SJCRH30 (cell line): Measurements from ENCODE around the gene GLIS2. TPM values are rescaled to one million over a fixed set of nuclear protein-coding genes. Genes with fewer than 3 reads are reported as not detected.

Experiments used
- DNase-seq, 2 experiments: peaks; one replicate each; pipeline ENCODE4 v3.0.0-alpha.2; 2015 to 2020
- H3K27ac ChIP-seq: fragments of 250-450 bp; sonication (Bioruptor Pico); 2 replicates; pipeline ENCODE4 v1.5.1; 2020; ENCODE audit warnings: mild to moderate bottlenecking, moderate library complexity
- H3K27me3 ChIP-seq: fragments of 250-450 bp; sonication (Bioruptor Pico); 2 replicates; pipeline ENCODE4 v1.5.1; 2020; ENCODE audit warnings: mild to moderate bottlenecking, moderate library complexity
- H3K36me3 ChIP-seq: fragments of 250-450 bp; sonication (Bioruptor Pico); 2 replicates; pipeline ENCODE4 v1.5.1; 2020; ENCODE audit warnings: mild to moderate bottlenecking, moderate library complexity
- H3K4me1 ChIP-seq: fragments of 250-450 bp; sonication (Bioruptor Pico); 2 replicates; pipeline ENCODE4 v1.5.1; 2020; ENCODE audit warnings: mild to moderate bottlenecking, moderate library complexity
- H3K4me3 ChIP-seq: fragments of 250-450 bp; sonication (Bioruptor Pico); 2 replicates; pipeline ENCODE4 v1.5.1; 2020; ENCODE audit warnings: mild to moderate bottlenecking, moderate library complexity
- H3K9me3 ChIP-seq: fragments of 250-450 bp; sonication (Bioruptor Pico); replicated peaks from 2 replicates; pipeline ENCODE4 v1.5.1; 2020; ENCODE audit warnings: mild to moderate bottlenecking, moderate library complexity
- total RNA-seq: library from RNA; depleted of rRNA; stranded (reverse); fragments of >200 nt; shearing (Covaris generic); gene quantifications from 2 replicates; pipeline ENCODE4 v1.2.3, GENCODE V29; 2014

GLIS2 gene
- total RNA-seq, 1 experiment from 2014 or later, result 1.6 TPM

GRCh38 chr16:4321286-4322120 lies 5.6 kb downstream of the GLIS2 start:
- H3K36me3 ChIP-seq, result no peaks in the 10 kb centered on the region
- H3K27me3 ChIP-seq, result no peaks in the 10 kb centered on the region
- H3K9me3 ChIP-seq, result no peaks in the 10 kb centered on the region
- peaks cover 8% of the 10 kb centered on the region for H3K4me1 ChIP-seq
- H3K4me3 ChIP-seq, result no peak overlapping the region
- no peak overlapping the region for H3K27ac ChIP-seq
- DNase-seq, result no peak

- Histone ChIP-seq H3K27me3 (no peaks in the 10 kb centered on the region), H3K4me1 (peaks cover 8% of the 10 kb centered on the region), H3K27ac (no peak overlapping the region), H3K4me3 (no peak overlapping the region), H3K9me3 (no peaks in the 10 kb centered on the region), H3K36me3 (no peaks in the 10 kb centered on the region)
- DNase-seq, result no peak
Observed at GRCh38 chr16:4322121-4323052, 6.5 kb downstream of the GLIS2 start.

GRCh38 chr16:4323071-4323844 lies 7.4 kb downstream of the GLIS2 start:
- Histone ChIP-seq H3K4me1 (peaks cover 4% of the 10 kb centered on the region), H3K27me3 (no peaks in the 10 kb centered on the region), H3K4me3 (no peak overlapping the region), H3K27ac (no peak overlapping the region), H3K36me3 (no peaks in the 10 kb centered on the region), H3K9me3 (no peaks in the 10 kb centered on the region)
- no peak for DNase-seq

DNA sequence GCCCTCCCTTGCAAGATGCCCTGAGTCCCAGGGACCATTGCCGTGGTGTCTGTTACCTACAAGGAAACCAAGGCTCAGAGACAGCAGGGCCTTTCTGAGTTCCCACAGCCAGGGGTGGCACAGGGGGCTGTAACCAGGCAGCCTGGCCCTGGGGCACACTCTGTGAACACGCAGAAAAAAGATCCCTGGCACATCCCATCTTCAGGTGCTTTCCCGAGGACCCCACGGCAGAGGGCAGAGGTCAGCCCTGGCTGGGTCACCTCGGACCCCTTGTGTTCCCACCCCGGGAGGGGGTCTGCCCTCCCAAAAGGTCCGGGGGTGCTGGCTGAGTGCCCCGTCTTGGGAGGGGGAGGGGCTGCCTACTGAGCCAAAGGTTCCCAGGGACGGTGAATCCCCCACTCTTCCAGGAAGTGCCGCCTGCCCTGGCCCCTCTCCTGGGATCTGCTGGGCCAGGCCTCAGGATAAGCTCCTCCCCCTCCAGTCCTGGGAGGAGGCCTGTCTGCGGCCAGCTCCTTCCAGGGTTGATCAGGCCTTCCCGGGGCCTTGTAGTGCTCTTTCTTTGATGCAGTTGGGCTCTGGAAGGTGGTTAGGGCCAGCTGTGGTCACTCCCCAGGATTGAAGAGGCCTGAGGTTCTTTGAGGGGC lies 8.1 kb downstream of the GLIS2 start:
- Histone ChIP-seq H3K36me3 (no peaks in the 10 kb centered on the region), H3K4me3 (no peak overlapping the region), H3K9me3 (no peaks in the 10 kb centered on the region), H3K27me3 (no peaks in the 10 kb centered on the region), H3K4me1 (peaks cover 11% of the 10 kb centered on the region), H3K27ac (no peak overlapping the region)
- DNase-seq, result peak in 1 of 2 experiments; percentile 34

GRCh38 chr16:4324492-4325252 lies 8.8 kb downstream of the GLIS2 start:
- H3K4me1 ChIP-seq, result peaks cover 17% of the 10 kb centered on the region
- H3K9me3 ChIP-seq, result no peaks in the 10 kb centered on the region
- H3K36me3 ChIP-seq, result no peaks in the 10 kb centered on the region
- H3K4me3 ChIP-seq, result no peak overlapping the region
- no peaks in the 10 kb centered on the region for H3K27me3 ChIP-seq
- no peak overlapping the region for H3K27ac ChIP-seq
- DNase-seq, result no peak

- H3K9me3 ChIP-seq, result no peaks in the 10 kb centered on the region
- no peak overlapping the region for H3K4me3 ChIP-seq
- H3K4me1 ChIP-seq, result peaks cover 17% of the 10 kb centered on the region
- H3K27ac ChIP-seq, result no peak overlapping the region
- H3K36me3 ChIP-seq, result no peaks in the 10 kb centered on the region
- H3K27me3 ChIP-seq, result no peaks in the 10 kb centered on the region
- DNase-seq, result no peak
Observed at GRCh38 chr16:4325253-4325758, 9.4 kb downstream of the GLIS2 start.

DNA sequence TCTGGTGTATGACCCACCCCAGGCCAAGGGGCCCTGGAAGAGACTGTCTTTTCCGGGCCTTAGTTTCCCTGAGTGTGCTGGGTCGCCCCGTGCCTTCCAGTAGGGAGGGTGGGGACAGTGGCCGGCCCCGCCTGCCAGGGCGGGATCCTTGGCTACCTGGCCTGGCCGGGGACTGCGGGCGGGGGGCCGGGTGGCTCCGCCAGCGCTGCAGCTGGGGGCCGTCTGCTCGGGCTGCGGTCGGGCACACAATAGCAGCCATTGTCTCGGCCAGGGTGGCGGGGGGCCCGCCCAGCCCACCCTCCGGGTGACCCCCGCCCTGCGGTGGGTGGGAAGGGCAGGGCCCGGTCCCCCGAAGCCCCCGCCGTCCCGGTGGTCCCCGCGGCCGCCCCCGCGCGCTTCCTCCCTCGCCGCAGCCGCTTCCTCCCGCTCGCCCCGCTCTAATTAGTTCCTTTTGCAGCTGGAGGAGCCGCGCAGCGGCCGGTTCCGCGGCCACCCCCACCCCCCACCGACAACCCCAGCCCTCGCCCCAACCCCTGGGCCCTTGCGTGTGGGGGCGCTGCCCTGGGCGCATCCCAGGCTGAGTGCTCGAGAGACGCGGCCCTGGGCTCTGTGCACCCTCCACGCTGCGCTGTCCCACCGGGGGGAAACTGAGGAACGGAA lies 11.6 kb downstream of the GLIS2 start:
- DNase-seq, result no peak
- peaks cover 17% of the 10 kb centered on the region for H3K4me1 ChIP-seq
- no peaks in the 10 kb centered on the region for H3K9me3 ChIP-seq
- no peaks in the 10 kb centered on the region for H3K36me3 ChIP-seq
- H3K27ac ChIP-seq, result no peak overlapping the region
- no peak overlapping the region for H3K4me3 ChIP-seq
- no peaks in the 10 kb centered on the region for H3K27me3 ChIP-seq

DNA sequence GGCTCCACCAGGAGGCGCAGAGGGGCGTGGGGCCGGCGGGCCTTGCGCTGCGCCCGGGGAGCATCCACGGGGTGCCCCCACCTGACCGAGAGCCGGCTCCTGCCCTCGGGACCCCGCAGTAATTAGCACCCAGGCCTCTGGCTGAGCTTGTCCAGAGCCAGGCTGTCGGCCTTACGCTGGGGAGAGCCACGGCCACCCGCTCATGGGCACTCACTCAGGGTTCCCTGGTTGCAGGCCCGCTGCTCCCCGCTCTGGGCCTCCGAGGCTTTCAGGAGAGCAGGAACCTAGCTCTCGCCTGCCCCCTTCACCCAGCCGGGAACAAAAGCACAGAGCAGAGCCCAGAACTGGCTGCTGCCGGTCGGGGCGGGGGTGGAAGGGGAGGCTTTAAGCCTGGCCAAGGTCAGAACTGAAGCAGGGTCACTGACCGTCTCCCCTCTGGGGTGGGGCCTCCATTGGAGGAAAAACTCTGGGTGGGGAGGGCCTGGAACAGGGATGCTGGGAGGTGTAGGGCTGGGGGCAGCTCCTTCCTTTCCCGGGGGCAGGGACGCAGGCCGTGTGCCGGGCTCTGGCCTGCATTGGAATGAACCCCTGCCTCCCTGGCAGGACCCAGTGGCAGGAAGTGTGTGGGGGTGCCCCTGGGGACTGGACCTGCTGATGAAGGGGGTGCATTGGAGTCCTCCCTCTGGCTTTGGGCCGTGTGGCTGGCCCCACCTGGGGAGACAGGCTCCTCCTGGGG lies 12.3 kb downstream of the GLIS2 start:
- Histone ChIP-seq H3K4me1 (peaks cover 17% of the 10 kb centered on the region), H3K27ac (no peak overlapping the region), H3K27me3 (no peaks in the 10 kb centered on the region), H3K4me3 (no peak overlapping the region), H3K9me3 (no peaks in the 10 kb centered on the region), H3K36me3 (no peaks in the 10 kb centered on the region)
- peak; percentile 33 to 41 for DNase-seq

DNA sequence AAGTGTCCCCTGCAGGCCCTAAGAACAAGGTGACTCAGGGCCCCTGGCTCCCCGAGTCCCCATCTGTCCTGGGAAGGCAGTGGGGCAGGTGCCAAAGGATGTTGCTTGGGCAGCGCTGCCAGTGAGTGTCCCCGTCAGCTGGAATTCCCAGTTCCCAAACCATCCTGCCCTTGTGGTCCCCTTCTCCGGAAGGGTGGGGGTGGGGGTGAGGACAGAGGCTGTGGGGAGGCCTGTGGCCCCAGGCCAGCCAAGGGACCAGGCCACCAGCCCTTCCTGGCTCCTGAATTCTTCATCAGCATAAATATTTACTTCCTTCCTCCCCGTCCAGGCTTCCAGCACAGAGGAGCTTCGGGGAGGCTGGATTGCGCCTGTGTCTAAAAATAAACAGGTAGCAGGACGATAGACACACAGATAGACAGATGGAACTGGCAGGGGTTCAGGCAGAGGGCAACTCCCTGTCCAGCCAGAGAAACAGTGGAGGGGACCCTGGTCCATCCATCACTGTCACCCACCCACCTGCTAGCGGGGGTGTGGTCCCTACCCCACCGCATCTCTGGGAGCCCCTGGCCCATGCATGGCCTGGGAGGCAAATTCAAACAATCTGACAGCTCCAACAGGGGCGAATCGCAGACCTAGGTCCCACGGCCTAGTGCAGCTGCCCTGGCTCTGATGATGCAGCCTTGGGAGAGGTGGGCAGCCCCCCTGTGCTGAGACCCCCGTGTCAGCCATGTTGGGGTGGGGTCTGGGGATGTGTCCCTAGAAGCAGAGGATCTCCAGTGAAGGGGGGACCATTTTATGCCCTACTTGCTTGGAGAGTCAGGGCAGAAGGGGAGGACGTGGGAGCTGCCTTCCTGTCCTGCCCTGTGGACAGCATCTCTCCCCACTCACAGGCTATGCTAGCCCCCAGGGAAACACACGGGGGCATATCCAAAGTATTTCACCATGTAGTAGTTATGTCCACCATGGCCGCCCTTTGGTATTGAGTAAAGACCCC lies 13.2 kb downstream of the GLIS2 start:
- Histone ChIP-seq H3K27ac (no peak overlapping the region), H3K4me1 (peaks cover 17% of the 10 kb centered on the region), H3K9me3 (no peaks in the 10 kb centered on the region), H3K4me3 (no peak overlapping the region), H3K36me3 (no peaks in the 10 kb centered on the region), H3K27me3 (no peaks in the 10 kb centered on the region)
- peak in 1 of 2 experiments; percentile 50 for DNase-seq

DNA sequence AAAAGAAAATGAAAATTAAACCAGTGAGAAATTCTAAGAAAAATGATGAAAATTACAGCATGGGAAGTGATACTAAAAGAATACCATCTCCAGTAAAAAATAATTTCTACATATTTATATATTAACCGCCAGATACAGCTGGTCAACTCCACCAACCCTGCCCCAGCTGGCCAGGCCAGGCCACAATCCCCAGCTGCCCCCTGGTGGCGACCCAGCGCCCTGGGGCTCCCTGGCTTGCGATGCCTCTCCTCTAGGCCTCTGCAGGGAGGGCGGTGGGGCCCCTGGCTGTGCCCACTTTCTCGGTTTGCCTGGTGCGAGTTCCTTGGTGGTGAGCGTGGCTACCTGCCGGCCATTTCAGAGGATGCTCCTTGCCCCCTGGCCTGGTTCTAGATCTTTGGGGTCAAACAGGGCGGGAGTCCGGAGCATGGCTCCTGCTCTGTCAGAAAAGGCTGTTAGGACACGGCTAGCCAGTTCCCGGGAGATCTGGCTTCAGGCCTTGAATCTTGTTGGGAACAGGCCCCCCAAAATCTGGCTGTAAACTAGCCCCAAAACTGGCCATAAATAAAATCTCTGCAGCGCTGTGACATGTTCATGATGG lies 14.5 kb downstream of the GLIS2 start:
- Histone ChIP-seq H3K9me3 (no peaks in the 10 kb centered on the region), H3K4me1 (peaks cover 17% of the 10 kb centered on the region), H3K27me3 (no peaks in the 10 kb centered on the region), H3K4me3 (no peak overlapping the region), H3K36me3 (no peaks in the 10 kb centered on the region), H3K27ac (no peak overlapping the region)
- peak; percentile 71 to 75 for DNase-seq

DNA sequence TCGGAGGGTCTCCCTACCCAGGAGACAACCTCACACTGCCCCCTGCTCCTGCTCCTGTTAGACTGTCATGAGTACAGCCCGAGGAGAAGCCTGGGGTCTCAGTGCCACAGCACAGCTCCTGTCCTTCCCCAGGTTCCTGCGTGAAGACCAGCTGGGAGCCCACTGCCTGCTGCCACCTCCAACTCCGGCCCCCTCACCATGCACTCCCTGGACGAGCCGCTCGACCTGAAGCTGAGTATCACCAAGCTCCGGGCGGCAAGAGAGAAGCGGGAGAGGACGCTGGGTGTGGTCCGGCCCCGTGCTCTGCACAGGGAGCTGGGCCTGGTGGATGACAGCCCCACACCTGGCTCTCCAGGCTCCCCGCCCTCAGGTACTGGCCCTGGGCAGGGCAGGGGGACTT lies 16.2 kb downstream of the GLIS2 start:
- DNase-seq, result no peak
- no peaks in the 10 kb centered on the region for H3K36me3 ChIP-seq
- no peak overlapping the region for H3K4me3 ChIP-seq
- peaks cover 17% of the 10 kb centered on the region for H3K4me1 ChIP-seq
- no peaks in the 10 kb centered on the region for H3K9me3 ChIP-seq
- H3K27ac ChIP-seq, result no peak overlapping the region
- H3K27me3 ChIP-seq, result no peaks in the 10 kb centered on the region
